Endothelial cell of umbilical vein (primary cell): ENCODE measurements around the gene FERMT2. TPM values are rescaled to one million over a fixed set of nuclear protein-coding genes. Genes with fewer than 3 reads are reported as not detected.

Source experiments
- BruUV-seq: library from RNA; stranded (reverse); fragments of 400-500 nt; replicated peaks from 2 replicates; lab custom pipeline; 2021; lab: Mats Ljungman, UMichigan
- CTCF ChIA-PET: fragments of 300-600, 350-600 bp; sonication (Branson Sonifier 250); formaldehyde crosslinking; loops from one replicate; lab custom pipeline; 2021; ENCODE audit warnings: antibody characterized with exemption, inconsistent platforms; lab: Charles Lee
- POLR2A ChIA-PET: fragments of 300-600, 350-600 bp; sonication (Branson Sonifier 250); formaldehyde crosslinking; loops from one replicate; lab custom pipeline; 2021; ENCODE audit warnings: antibody characterized with exemption, inconsistent platforms; lab: Charles Lee
- DNase-seq: peaks from one replicate; pipeline ENCODE4 v3.0.0-alpha.2; 2011; ENCODE audit warnings: low read depth, low spot score
- FAIRE-seq: peaks from 2 replicates; lab custom pipeline; 2011; peaks lifted over from hg19 to GRCh38; lab: Jason Lieb, UNC
- H2AFZ ChIP-seq: 2 replicates; pipeline ENCODE4 v1.6.0; 2012; ENCODE audit warnings: low read depth, low read length, control low read depth, inconsistent platforms
- H3K27ac ChIP-seq: 2 replicates; pipeline ENCODE4 v1.5.1; 2011; ENCODE audit warnings: low read depth, mild to moderate bottlenecking, control low read depth, low read length, moderate library complexity; ENCODE audit not compliant: insufficient read depth
- H3K27me3 ChIP-seq, 2 experiments: 2 replicates each; pipeline versions ENCODE4 v1.6.0 to v1.6.1; 2011; ENCODE audit warnings: low read length in 2 of 2, mixed read lengths in 1 of 2; ENCODE audit not compliant: control insufficient read depth in 2 of 2, insufficient read depth in 2 of 2
- H3K36me3 ChIP-seq, 2 experiments: 2 replicates in 1 of 2; 3 replicates in 1 of 2; pipeline ENCODE4 v1.5.1; 2011; ENCODE audit warnings: low read length in 2 of 2, mild to moderate bottlenecking in 1 of 2, moderate library complexity in 1 of 2; ENCODE audit not compliant: control insufficient read depth in 2 of 2, insufficient read depth in 2 of 2; ENCODE audit errors: extremely low read depth in 1 of 2
- H3K4me1 ChIP-seq: 3 replicates; pipeline ENCODE4 v1.5.1; 2011; ENCODE audit warnings: mild to moderate bottlenecking, low read length; ENCODE audit not compliant: control insufficient read depth, insufficient read depth; ENCODE audit errors: extremely low read depth
- H3K4me2 ChIP-seq: 2 replicates; pipeline ENCODE4 v1.6.1; 2011; ENCODE audit warnings: low read length, control low read depth, mixed read lengths; ENCODE audit not compliant: insufficient read depth
- H3K4me3 ChIP-seq, 3 experiments: fragments of 200-600 bp in 1 of 3; sonication (generic), shearing (Covaris generic) in 1 of 3; replicated peaks in 1 of 3; 2 replicates each; pipeline ENCODE4 v1.5.1; 2011 to 2016; ENCODE audit warnings: control low read depth in 3 of 3, low read length in 3 of 3, mild to moderate bottlenecking in 2 of 3, inconsistent platforms in 1 of 3, low read depth in 1 of 3, moderate library complexity in 1 of 3; ENCODE audit not compliant: insufficient read depth in 1 of 3
- H3K79me2 ChIP-seq: 2 replicates; pipeline ENCODE4 v1.6.0; 2012; ENCODE audit warnings: low read length, inconsistent platforms; ENCODE audit not compliant: control insufficient read depth, insufficient read depth
- H3K9ac ChIP-seq: replicated peaks from 2 replicates; pipeline ENCODE3; 2011; ENCODE audit warnings: low read length, control low read depth; ENCODE audit not compliant: insufficient read depth; ENCODE audit errors: extremely low read depth
- H3K9me1 ChIP-seq: replicated peaks from 3 replicates; pipeline ENCODE4 v1.6.0; 2011; ENCODE audit warnings: mild to moderate bottlenecking, low read length; ENCODE audit not compliant: control insufficient read depth, insufficient read depth; ENCODE audit errors: extremely low read depth
- H3K9me3 ChIP-seq: replicated peaks from 2 replicates; pipeline ENCODE4 v1.5.1; 2012; ENCODE audit warnings: low read length, inconsistent platforms; ENCODE audit not compliant: control insufficient read depth, insufficient read depth
- H4K20me1 ChIP-seq: replicated peaks from 2 replicates; pipeline ENCODE3; 2011; ENCODE audit warnings: mild to moderate bottlenecking, low read length; ENCODE audit not compliant: control insufficient read depth, insufficient read depth; ENCODE audit errors: extremely low read depth
- CTCF ChIP-seq, 2 donors: IDR thresholded peaks; 1 replicate in 1 of 2; 2 replicates in 1 of 2; pipeline ENCODE4 v1.5.1; 2011; ENCODE audit warnings: low read length in 2 of 2, mild to moderate bottlenecking in 2 of 2, moderate library complexity in 2 of 2, control low read depth in 1 of 2, inconsistent platforms in 1 of 2, low read depth in 1 of 2; ENCODE audit not compliant: insufficient read depth in 1 of 2; ENCODE audit errors: extremely low read depth in 1 of 2
- EZH2 ChIP-seq: IDR thresholded peaks from 2 replicates; pipeline ENCODE4 v1.6.1; 2012; ENCODE audit warnings: borderline replicate concordance, low read depth, mild to moderate bottlenecking, moderate library complexity, low read length, inconsistent platforms; ENCODE audit not compliant: severe bottlenecking
- FOS ChIP-seq: IDR thresholded peaks from 2 replicates; pipeline ENCODE4 v1.6.1; 2011; ENCODE audit warnings: mild to moderate bottlenecking, low read length, moderate library complexity, borderline replicate concordance; ENCODE audit not compliant: insufficient read depth
- GATA2 ChIP-seq: IDR thresholded peaks from 2 replicates; pipeline ENCODE4 v1.7.0; 2011; ENCODE audit warnings: low read depth, mild to moderate bottlenecking, moderate library complexity, mixed read lengths, low read length; ENCODE audit not compliant: insufficient read length, insufficient read depth
- JUN ChIP-seq: IDR thresholded peaks from 2 replicates; pipeline ENCODE4 v1.6.1; 2011; ENCODE audit warnings: borderline replicate concordance, low read depth; ENCODE audit not compliant: insufficient read length, insufficient read depth
- MAX ChIP-seq: IDR thresholded peaks from 2 replicates; pipeline ENCODE4 v1.6.1; 2011; ENCODE audit not compliant: insufficient read depth, insufficient read length
- MYC ChIP-seq: IDR thresholded peaks from one replicate; pipeline ENCODE4 v1.6.1; 2011; ENCODE audit warnings: mild to moderate bottlenecking, low read depth, low read length
- POLR2A ChIP-seq: IDR thresholded peaks from 2 replicates; pipeline ENCODE4 v1.6.1; 2012; ENCODE audit warnings: low read depth, mild to moderate bottlenecking, control low read depth, low read length
- POLR2AphosphoS5 ChIP-seq: IDR thresholded peaks from 2 replicates; pipeline ENCODE4 v1.6.1; 2012; ENCODE audit warnings: low read depth, mild to moderate bottlenecking, control low read depth, low read length, moderate library complexity; ENCODE audit not compliant: insufficient read depth
- dilution Hi-C: fragments of 300-500 bp; cut with MboI; formaldehyde crosslinking; loops from one replicate; pipeline ENCODE4 v1.15.0; 2019; ENCODE audit warnings: low sequenced_read_pairs; ENCODE audit not compliant: extremely low pct_ligation_motif_present
- intact Hi-C: fragments of 100-400 bp; cut with micrococcal nuclease; formaldehyde crosslinking; loops from one replicate; pipeline ENCODE4 v1.10.0; 2022
- polyA plus RNA-seq, 4 experiments: library from polyadenylated mRNA; depleted of rRNA in 3 of 4; stranded (reverse) in 3 of 4; unstranded in 1 of 4; fragments of >200 nt; gene quantifications; 2 replicates each; pipeline versions ENCODE4 v1.2.1 to v1.2.3, GENCODE V29; 2011 to 2012; ENCODE audit warnings: missing spikeins in 1 of 4
- total RNA-seq: library from RNA; stranded (reverse); gene quantifications from 2 replicates; pipeline ENCODE4 v1.2.3, GENCODE V29; 2021

FERMT2 gene
- total and polyA plus RNA-seq, 2 donors (not counting 3 experiments of a cell fraction or from before 2014, with no cell fraction given), result 58.7 to 108 TPM

GRCh38 chr14:52929192-52929807, 21.6 kb downstream of the FERMT2 start:
- Histone ChIP-seq H3K4me1 (peaks cover 10% of the 10 kb centered on the region), H3K79me2 (peaks cover 93% of the 10 kb centered on the region), H3K4me3 (no peak overlapping the region), H3K27ac (no peak overlapping the region), H2AFZ (no peak overlapping the region), H4K20me1 (peaks cover 8% of the 10 kb centered on the region), H3K9me3 (no peaks in the 10 kb centered on the region), H3K9ac (no peak overlapping the region), H3K27me3 (no peaks in the 10 kb centered on the region), H3K36me3 (no peaks in the 10 kb centered on the region), H3K4me2 (no peak overlapping the region), H3K9me1 (no peaks in the 10 kb centered on the region)
- FAIRE-seq (no peak), DNase-seq (no peak)
- BruUV-seq, result no TSS peak
- ChIA-PET POLR2A (no interaction called here), CTCF (interaction anchor here (1.1 kb wide), 1 partner anchor 12 kb away, joined by 3 read pairs; no protein-coding TSS in a partner anchor)
- TF ChIP-seq POLR2A (no peak), FOS (no peak), GATA2 (no peak), JUN (no peak), POLR2AphosphoS5 (no peak), MYC (no peak), CTCF (IDR thresholded peaks at IDR 0.05; ENCODE audit: extremely low read depth in 1 of 2, insufficient read depth in 1 of 2, low read depth in 1 of 2, low read length in 2 of 2) (no peak), EZH2 (no peak), MAX (no peak)
- dilution Hi-C loops, result no loop called here
- intact Hi-C loops, result no loop called here
